ENCODE measurements around the gene LRCH1. TPM values are rescaled to one million over a fixed set of nuclear protein-coding genes. Genes with fewer than 3 reads are reported as not detected.

LRCH1 gene
- total RNA-seq, 1 donor: 6.9 TPM

DNA sequence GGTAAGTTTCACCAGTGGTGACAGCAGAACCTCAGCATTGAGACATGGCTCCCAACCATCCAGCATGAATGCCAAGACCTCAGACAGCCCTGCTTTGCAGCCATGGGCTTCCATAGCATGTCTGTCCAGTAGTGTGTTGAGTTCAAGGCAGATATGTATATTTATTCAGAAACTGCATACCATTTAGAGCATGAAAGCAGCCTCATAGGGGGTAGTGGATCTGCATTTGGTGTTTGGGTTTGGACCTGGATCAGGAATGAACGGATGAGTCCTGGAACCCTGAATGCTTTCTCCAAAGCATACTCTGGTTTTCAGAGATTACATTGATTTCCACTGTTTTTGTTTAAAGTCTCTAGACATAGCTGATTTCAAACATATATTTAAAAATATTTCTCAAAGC lies 129.7 kb downstream of the LRCH1 start:
- no peaks in the 10 kb centered on the region for H3K27me3 ChIP-seq (ENCODE audit: insufficient read depth, low read length)
- H4K20me1 ChIP-seq (ENCODE audit: insufficient read depth, low read length): peaks cover 4% of the 10 kb centered on the region
- no peaks in the 10 kb centered on the region for H3K36me3 ChIP-seq (ENCODE audit: insufficient read depth, low read length)
- no peak overlapping the region for H3K27ac ChIP-seq (ENCODE audit: low read depth, low read length)
- H3K79me2 ChIP-seq (ENCODE audit: insufficient read depth, low read length): peaks cover 27% of the 10 kb centered on the region
- H3K4me3 ChIP-seq (ENCODE audit: insufficient read depth, low read length): no peak overlapping the region
- TF ChIP-seq, protein P1, sequence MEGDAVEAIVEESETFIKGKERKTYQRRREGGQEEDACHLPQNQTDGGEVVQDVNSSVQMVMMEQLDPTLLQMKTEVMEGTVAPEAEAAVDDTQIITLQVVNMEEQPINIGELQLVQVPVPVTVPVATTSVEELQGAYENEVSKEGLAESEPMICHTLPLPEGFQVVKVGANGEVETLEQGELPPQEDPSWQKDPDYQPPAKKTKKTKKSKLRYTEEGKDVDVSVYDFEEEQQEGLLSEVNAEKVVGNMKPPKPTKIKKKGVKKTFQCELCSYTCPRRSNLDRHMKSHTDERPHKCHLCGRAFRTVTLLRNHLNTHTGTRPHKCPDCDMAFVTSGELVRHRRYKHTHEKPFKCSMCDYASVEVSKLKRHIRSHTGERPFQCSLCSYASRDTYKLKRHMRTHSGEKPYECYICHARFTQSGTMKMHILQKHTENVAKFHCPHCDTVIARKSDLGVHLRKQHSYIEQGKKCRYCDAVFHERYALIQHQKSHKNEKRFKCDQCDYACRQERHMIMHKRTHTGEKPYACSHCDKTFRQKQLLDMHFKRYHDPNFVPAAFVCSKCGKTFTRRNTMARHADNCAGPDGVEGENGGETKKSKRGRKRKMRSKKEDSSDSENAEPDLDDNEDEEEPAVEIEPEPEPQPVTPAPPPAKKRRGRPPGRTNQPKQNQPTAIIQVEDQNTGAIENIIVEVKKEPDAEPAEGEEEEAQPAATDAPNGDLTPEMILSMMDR (IDR thresholded peaks at IDR 0.05; ENCODE audit: extremely low read depth, low read depth, low read length): no peak
- no peak overlapping the region for H3K4me2 ChIP-seq (ENCODE audit: insufficient read depth, low read length)
- no peak for DNase-seq (ENCODE audit: insufficient read length, low spot score, missing footprints)
- no peak overlapping the region for H2AFZ ChIP-seq (ENCODE audit: low read length)
- H3K4me1 ChIP-seq (ENCODE audit: insufficient read depth, low read length): peaks cover 31% of the 10 kb centered on the region
- no peaks in the 10 kb centered on the region for H3K9me3 ChIP-seq (ENCODE audit: low read depth, low read length)

DNA sequence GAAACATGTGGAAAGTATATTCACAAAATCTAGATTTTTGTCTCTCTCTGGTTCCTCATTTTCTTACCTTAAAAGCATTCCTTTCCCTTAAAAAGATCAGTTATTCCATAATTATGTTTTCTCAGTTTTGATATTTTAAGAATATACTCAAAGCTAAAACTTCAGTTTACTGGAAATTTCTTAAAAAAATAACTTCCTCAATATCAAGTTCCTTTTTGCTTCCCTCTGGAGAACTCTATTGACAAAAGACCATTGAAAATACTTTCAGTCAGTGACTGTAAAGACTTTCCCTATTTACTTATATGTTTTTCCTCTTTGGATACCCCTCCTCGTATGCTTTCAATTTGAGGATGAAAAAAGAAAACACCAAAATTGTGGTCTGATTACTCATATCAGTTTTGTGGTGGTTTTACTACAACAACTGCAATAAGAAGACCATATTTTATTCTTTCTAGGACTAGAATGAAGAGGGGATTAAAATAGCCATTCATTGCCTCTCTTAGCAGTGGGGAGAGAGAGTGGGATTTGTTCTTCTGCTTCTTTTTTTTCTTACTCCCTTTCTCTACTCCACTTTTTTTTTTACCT lies 130.8 kb downstream of the LRCH1 start:
- no peak overlapping the region for H3K4me2 ChIP-seq (ENCODE audit: insufficient read depth, low read length)
- no peaks in the 10 kb centered on the region for H3K27me3 ChIP-seq (ENCODE audit: insufficient read depth, low read length)
- H3K4me3 ChIP-seq (ENCODE audit: insufficient read depth, low read length): no peak overlapping the region
- no peak for DNase-seq (ENCODE audit: insufficient read length, low spot score, missing footprints)
- H2AFZ ChIP-seq (ENCODE audit: low read length): no peak overlapping the region
- peaks cover 20% of the 10 kb centered on the region for H3K79me2 ChIP-seq (ENCODE audit: insufficient read depth, low read length)
- peaks cover 4% of the 10 kb centered on the region for H4K20me1 ChIP-seq (ENCODE audit: insufficient read depth, low read length)
- TF ChIP-seq, protein P1 (IDR thresholded peaks at IDR 0.05; ENCODE audit: extremely low read depth, low read depth, low read length): no peak
- H3K27ac ChIP-seq (ENCODE audit: low read depth, low read length): no peak overlapping the region
- H3K9me3 ChIP-seq (ENCODE audit: low read depth, low read length): no peaks in the 10 kb centered on the region
- peaks cover 31% of the 10 kb centered on the region for H3K4me1 ChIP-seq (ENCODE audit: insufficient read depth, low read length)
- H3K36me3 ChIP-seq (ENCODE audit: insufficient read depth, low read length): no peaks in the 10 kb centered on the region

DNA sequence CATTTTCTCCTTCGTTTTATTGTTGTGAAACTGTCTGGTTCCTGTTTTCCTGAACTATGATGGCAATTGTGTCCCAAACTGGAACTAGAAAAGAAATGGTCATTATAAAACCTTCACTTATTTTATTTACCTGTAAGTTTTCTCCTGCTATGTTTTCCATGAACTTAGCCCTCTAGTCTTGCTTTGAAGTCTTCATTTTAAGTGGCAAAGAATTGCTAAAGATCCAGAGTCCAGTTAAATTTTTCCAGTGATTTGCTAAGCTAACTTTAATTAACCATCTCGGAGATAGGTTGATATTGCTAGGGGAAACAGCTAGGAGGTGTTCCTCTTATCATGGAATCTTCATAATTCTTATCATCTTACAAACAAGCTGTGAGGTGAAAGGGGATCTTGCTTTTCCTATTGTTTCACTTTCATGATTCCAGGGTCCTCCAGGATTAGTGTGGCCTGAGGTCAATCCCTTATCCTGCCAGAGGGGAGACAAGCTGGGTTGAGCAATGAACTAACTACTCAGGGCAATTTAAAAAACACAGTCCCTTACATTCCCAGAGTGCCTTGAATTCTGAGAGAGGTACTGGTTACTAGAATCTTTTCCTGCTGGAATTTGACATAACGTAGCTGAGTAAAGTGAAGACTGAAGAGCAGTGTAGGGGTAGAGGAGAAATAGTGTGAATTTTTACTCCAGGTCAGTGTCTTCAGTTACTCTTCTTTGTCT lies 131.5 kb downstream of the LRCH1 start:
- no peak for DNase-seq (ENCODE audit: insufficient read length, low spot score, missing footprints)
- TF ChIP-seq, protein P1 (IDR thresholded peaks at IDR 0.05; ENCODE audit: extremely low read depth, low read depth, low read length): no peak
- no peaks in the 10 kb centered on the region for H3K9me3 ChIP-seq (ENCODE audit: low read depth, low read length)
- H3K27ac ChIP-seq (ENCODE audit: low read depth, low read length): no peak overlapping the region
- no peak overlapping the region for H3K4me2 ChIP-seq (ENCODE audit: insufficient read depth, low read length)
- H3K79me2 ChIP-seq (ENCODE audit: insufficient read depth, low read length): peaks cover 15% of the 10 kb centered on the region
- H3K27me3 ChIP-seq (ENCODE audit: insufficient read depth, low read length): no peaks in the 10 kb centered on the region
- H3K4me3 ChIP-seq (ENCODE audit: insufficient read depth, low read length): no peak overlapping the region
- no peak overlapping the region for H2AFZ ChIP-seq (ENCODE audit: low read length)
- H3K36me3 ChIP-seq (ENCODE audit: insufficient read depth, low read length): no peaks in the 10 kb centered on the region
- H4K20me1 ChIP-seq (ENCODE audit: insufficient read depth, low read length): peaks cover 4% of the 10 kb centered on the region
- H3K4me1 ChIP-seq (ENCODE audit: insufficient read depth, low read length): peaks cover 24% of the 10 kb centered on the region

DNA sequence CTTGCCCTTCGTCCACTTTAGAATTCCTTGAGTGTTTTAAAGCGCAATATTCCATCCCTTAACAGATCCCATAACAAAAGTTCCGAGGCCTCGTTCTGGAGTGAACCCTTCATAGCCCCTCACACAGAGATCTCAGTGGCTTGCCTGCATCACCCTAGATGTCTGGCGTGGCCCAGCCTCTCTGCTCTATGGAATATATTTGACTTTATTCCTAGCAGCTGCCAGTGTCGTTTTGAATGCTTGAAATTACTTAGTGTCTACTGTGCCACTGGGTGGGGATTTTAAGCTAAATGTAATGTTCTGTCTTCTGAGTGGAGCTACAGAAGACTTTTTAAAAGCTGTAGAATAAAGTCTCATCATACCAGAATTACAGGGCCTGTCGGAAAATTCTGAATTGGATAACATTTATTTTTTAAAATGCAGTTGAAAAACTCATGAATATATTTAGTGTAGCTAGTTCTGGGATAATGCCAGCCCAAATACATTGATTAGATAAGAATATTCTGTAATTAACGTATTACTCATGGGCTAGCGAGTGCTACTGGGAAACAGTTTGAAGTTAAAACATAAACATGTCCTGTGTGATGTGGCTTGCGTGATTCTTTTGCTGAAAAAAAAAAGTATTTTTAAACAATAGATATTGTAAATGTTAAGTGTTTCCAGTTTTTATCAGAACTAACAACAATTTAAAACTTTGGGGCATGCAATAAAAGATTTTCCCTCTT lies 132.2 kb downstream of the LRCH1 start:
- Histone ChIP-seq H3K9me3 (ENCODE audit: low read depth, low read length) (no peaks in the 10 kb centered on the region), H3K79me2 (ENCODE audit: insufficient read depth, low read length) (peaks cover 15% of the 10 kb centered on the region), H3K4me3 (ENCODE audit: insufficient read depth, low read length) (no peak overlapping the region), H3K4me2 (ENCODE audit: insufficient read depth, low read length) (no peak overlapping the region), H4K20me1 (ENCODE audit: insufficient read depth, low read length) (peaks cover 2% of the 10 kb centered on the region), H3K27ac (ENCODE audit: low read depth, low read length) (no peak overlapping the region), H3K4me1 (ENCODE audit: insufficient read depth, low read length) (peaks cover 17% of the 10 kb centered on the region), H3K36me3 (ENCODE audit: insufficient read depth, low read length) (no peaks in the 10 kb centered on the region), H3K27me3 (ENCODE audit: insufficient read depth, low read length) (no peaks in the 10 kb centered on the region), H2AFZ (ENCODE audit: low read length) (no peak overlapping the region)
- TF ChIP-seq, protein P1 (IDR thresholded peaks at IDR 0.05; ENCODE audit: extremely low read depth, low read depth, low read length): no peak
- no peak for DNase-seq (ENCODE audit: insufficient read length, low spot score, missing footprints)
